ENCODE results near the gene SLC30A7. TPM values are rescaled to one million over a fixed set of nuclear protein-coding genes. Genes with fewer than 3 reads are reported as not detected.

The SLC30A7 gene
- total RNA-seq, 1 experiment from 2014 or later: 16.1 TPM

- Histone ChIP-seq H3K9me3 (no peaks in the 10 kb centered on the region), H3K4me3 (ENCODE audit: low read depth, low read length) (no peak overlapping the region), H3K36me3 (ENCODE audit: control insufficient read depth, insufficient read depth, low read length) (no peaks in the 10 kb centered on the region), H3K27me3 (replicated peaks; ENCODE audit: control insufficient read depth, insufficient read depth, low read length) (no peaks in the 10 kb centered on the region), H3K4me1 (no peaks in the 10 kb centered on the region)
- BruUV-seq (replicated peaks): no TSS peak
- ChIA-PET POLR2A (no interaction called here), CTCF (no interaction called here)
- no peaks in the 10 kb centered on the region for H3K27me3 Mint-ChIP-seq (ENCODE audit: insufficient read depth, unreplicated experiment)
- no peaks in the 10 kb centered on the region for H3K4me1 Mint-ChIP-seq (ENCODE audit: low read depth, unreplicated experiment)
- no peaks in the 10 kb centered on the region for H3K9me3 Mint-ChIP-seq (ENCODE audit: unreplicated experiment)
- H3K27ac Mint-ChIP-seq (ENCODE audit: unreplicated experiment): no peak overlapping the region
- peaks cover 6% of the 10 kb centered on the region for H3K36me3 Mint-ChIP-seq (ENCODE audit: insufficient read depth, unreplicated experiment)
- TF ChIP-seq CTCF (IDR thresholded peaks at IDR 0.05; ENCODE audit: insufficient read depth in 1 of 2, low read depth in 1 of 2, low read length in 1 of 2, severe bottlenecking in 1 of 2, unreplicated experiment in 1 of 2): no peak
- no peak overlapping the region for H3K4me3 Mint-ChIP-seq (ENCODE audit: unreplicated experiment)
- no peak for DNase-seq
- intact Hi-C loops (cut with micrococcal nuclease; ENCODE audit: unreplicated experiment): no loop called here
Measured at GRCh38 chr1:100979631-100980030, 83.7 kb downstream of the SLC30A7 start.

GRCh38 chr1:100982793-100983192, 86.9 kb downstream of the SLC30A7 start:
- intact Hi-C loops (cut with micrococcal nuclease; ENCODE audit: unreplicated experiment): no loop called here
- no peaks in the 10 kb centered on the region for H3K4me1 Mint-ChIP-seq (ENCODE audit: low read depth, unreplicated experiment)
- ChIA-PET CTCF (no interaction called here), POLR2A (no interaction called here)
- Histone ChIP-seq H3K4me3 (ENCODE audit: low read depth, low read length) (no peak overlapping the region), H3K9me3 (no peaks in the 10 kb centered on the region), H3K27me3 (replicated peaks; ENCODE audit: control insufficient read depth, insufficient read depth, low read length) (no peaks in the 10 kb centered on the region), H3K4me1 (no peaks in the 10 kb centered on the region), H3K36me3 (ENCODE audit: control insufficient read depth, insufficient read depth, low read length) (no peaks in the 10 kb centered on the region)
- TF ChIP-seq CTCF (IDR thresholded peaks at IDR 0.05; ENCODE audit: insufficient read depth in 1 of 2, low read depth in 1 of 2, low read length in 1 of 2, severe bottlenecking in 1 of 2, unreplicated experiment in 1 of 2): no peak
- H3K27ac Mint-ChIP-seq (ENCODE audit: unreplicated experiment): no peak overlapping the region
- BruUV-seq (replicated peaks): no TSS peak
- no peaks in the 10 kb centered on the region for H3K27me3 Mint-ChIP-seq (ENCODE audit: insufficient read depth, unreplicated experiment)
- H3K4me3 Mint-ChIP-seq (ENCODE audit: unreplicated experiment): no peak overlapping the region
- peaks cover 9% of the 10 kb centered on the region for H3K36me3 Mint-ChIP-seq (ENCODE audit: insufficient read depth, unreplicated experiment)
- no peak for DNase-seq
- no peaks in the 10 kb centered on the region for H3K9me3 Mint-ChIP-seq (ENCODE audit: unreplicated experiment)

DNA sequence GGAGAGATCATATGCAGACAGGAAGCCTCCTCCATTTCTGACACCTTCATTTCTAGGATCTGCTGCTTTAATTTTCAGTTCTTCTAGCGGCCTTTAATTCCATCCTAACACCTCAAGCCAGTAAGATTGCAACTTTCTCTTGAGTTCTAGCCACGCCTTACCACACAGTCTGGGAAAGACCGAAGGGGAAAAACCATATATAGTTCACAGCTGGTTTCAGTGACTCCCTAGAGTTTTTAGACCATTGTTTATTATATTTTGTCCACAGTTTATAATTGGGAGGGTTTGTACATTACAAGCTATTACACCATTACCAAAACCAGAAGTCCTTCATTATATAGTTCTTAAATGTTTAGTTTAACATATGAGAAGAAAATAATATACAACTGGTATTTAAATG, 92.2 kb downstream of the SLC30A7 start:
- H3K9me3 Mint-ChIP-seq (ENCODE audit: unreplicated experiment): no peaks in the 10 kb centered on the region
- BruUV-seq (replicated peaks): no TSS peak
- intact Hi-C loops (cut with micrococcal nuclease; ENCODE audit: unreplicated experiment): no loop called here
- H3K4me1 ChIP-seq: no peaks in the 10 kb centered on the region
- no peaks in the 10 kb centered on the region for H3K36me3 ChIP-seq (ENCODE audit: control insufficient read depth, insufficient read depth, low read length)
- no peak overlapping the region for H3K4me3 Mint-ChIP-seq (ENCODE audit: unreplicated experiment)
- H3K4me1 Mint-ChIP-seq (ENCODE audit: low read depth, unreplicated experiment): no peaks in the 10 kb centered on the region
- no peaks in the 10 kb centered on the region for H3K9me3 ChIP-seq
- no peaks in the 10 kb centered on the region for H3K27me3 Mint-ChIP-seq (ENCODE audit: insufficient read depth, unreplicated experiment)
- peaks cover 17% of the 10 kb centered on the region for H3K36me3 Mint-ChIP-seq (ENCODE audit: insufficient read depth, unreplicated experiment)
- no peaks in the 10 kb centered on the region for H3K27me3 ChIP-seq (replicated peaks; ENCODE audit: control insufficient read depth, insufficient read depth, low read length)
- no peak for DNase-seq
- CTCF ChIA-PET: no interaction called here
- POLR2A ChIA-PET: no interaction called here
- no peak for TF ChIP-seq CTCF (IDR thresholded peaks at IDR 0.05; ENCODE audit: insufficient read depth in 1 of 2, low read depth in 1 of 2, low read length in 1 of 2, severe bottlenecking in 1 of 2, unreplicated experiment in 1 of 2)
- H3K27ac Mint-ChIP-seq (ENCODE audit: unreplicated experiment): no peak overlapping the region
- no peak overlapping the region for H3K4me3 ChIP-seq (ENCODE audit: low read depth, low read length)
